ENCODE measurements around the gene GRPEL2. TPM values are rescaled to one million over a fixed set of nuclear protein-coding genes. Genes with fewer than 3 reads are reported as not detected.

GRPEL2 gene
- total and polyA plus RNA-seq, 2 of the 8 experiments (the other 6 are each of a cell fraction or from before 2014, with no cell fraction given): 11.2 to 52.2 TPM

DNA sequence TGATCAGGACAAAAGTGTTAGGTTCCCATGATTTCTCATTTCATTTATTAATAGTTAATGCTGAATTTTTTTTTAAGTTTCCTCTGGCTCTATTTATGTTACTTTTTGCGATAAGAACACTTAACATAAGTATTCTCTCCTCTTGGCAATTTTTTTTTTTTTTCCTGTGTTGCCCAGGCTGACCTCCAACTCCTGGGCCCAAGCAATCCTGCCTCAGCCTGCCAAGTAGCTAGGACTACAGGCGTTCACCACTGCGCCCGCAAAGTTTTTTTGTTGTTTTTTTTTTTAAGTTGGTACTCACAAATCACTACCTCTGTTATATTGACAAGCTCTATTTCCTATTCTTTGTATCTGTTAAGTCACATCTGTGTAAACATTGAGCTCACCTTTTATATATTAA, 6.9 kb downstream of the GRPEL2 start:
- DNase-seq (ENCODE audit: low read depth in 1 of 2, low spot score in 2 of 2): no peak
- Histone ChIP-seq H3K4me1 (replicated peaks in 1 of 4; ENCODE audit: control insufficient read depth in 3 of 4, insufficient read depth in 4 of 4, low read length in 3 of 4) (no peaks in the 10 kb centered on the region; a peak in 1 of 7 replicates), H2BK15ac (ENCODE audit: low read length) (no peak overlapping the region), H4K20me1 (replicated peaks in 1 of 2; ENCODE audit: control insufficient read depth in 1 of 2, insufficient read depth in 2 of 2, low read length in 2 of 2) (peaks cover 3 to 9% of the 10 kb centered on the region in 2 experiments), H3K56ac (replicated peaks; ENCODE audit: insufficient read length, low read depth, low read length) (no peak overlapping the region), H3K79me1 (ENCODE audit: low read depth, low read length) (no peaks in the 10 kb centered on the region; the same call in 1 of the 2 replicates), H2AFZ (ENCODE audit: low read length) (no peak overlapping the region), H3K4me2 (ENCODE audit: insufficient read depth in 1 of 2, low read depth in 2 of 2, low read length in 2 of 2) (no peak overlapping the region), H2BK12ac (ENCODE audit: low read depth, low read length) (no peak overlapping the region), H2BK5ac (ENCODE audit: low read depth, low read length) (no peak overlapping the region), H4K91ac (replicated peaks; ENCODE audit: insufficient read length, low read length) (no peak overlapping the region), H3K14ac (ENCODE audit: insufficient read length) (no peak overlapping the region), H3K27ac (ENCODE audit: low read depth, low read length) (no peak overlapping the region), H3K18ac (ENCODE audit: extremely low read depth, low read length) (no peak overlapping the region), H3K27me3 (replicated peaks in 1 of 4; ENCODE audit: control insufficient read depth in 3 of 4, extremely low read depth in 1 of 4, insufficient read depth in 3 of 4, low read length in 3 of 4) (no peaks in the 10 kb centered on the region; a peak in 1 of 7 replicates), H3K4me3 (ENCODE audit: extremely low read depth in 1 of 4, insufficient read depth in 2 of 4, low read depth in 3 of 4, low read length in 4 of 4) (no peak overlapping the region), H3K23ac (ENCODE audit: insufficient read length) (no peak overlapping the region), H3K36me3 (ENCODE audit: control insufficient read depth in 2 of 4, insufficient read depth in 4 of 4, low read length in 3 of 4) (peaks cover 28 to 82% (median 51%) of the 10 kb centered on the region in 4 experiments), H2BK120ac (replicated peaks; ENCODE audit: low read depth, low read length) (no peak overlapping the region), H2AK5ac (ENCODE audit: low read depth, low read length) (no peak overlapping the region), H3K9me3 (ENCODE audit: insufficient read depth in 2 of 2, low read depth in 1 of 2, low read length in 1 of 2) (no peaks in the 10 kb centered on the region), H3K9ac (replicated peaks in 1 of 4; ENCODE audit: extremely low read depth in 1 of 4, low read depth in 3 of 4, low read length in 3 of 4) (no peak overlapping the region), H4K8ac (ENCODE audit: extremely low read depth, insufficient read depth, low read length) (no peak overlapping the region), H3K4ac (replicated peaks; ENCODE audit: insufficient read length, low read depth, low read length) (no peak overlapping the region), H2BK20ac (ENCODE audit: low read length) (no peak overlapping the region), H4K5ac (ENCODE audit: insufficient read length, low read depth, low read length) (no peak overlapping the region), H3K23me2 (ENCODE audit: low read depth, low read length) (no peaks in the 10 kb centered on the region), H3K79me2 (ENCODE audit: control insufficient read depth in 1 of 2, insufficient read depth in 2 of 2, low read length in 2 of 2) (peaks cover 0 to 18% of the 10 kb centered on the region in 2 experiments; a peak in 2 of 4 replicates)
- CTCF ChIA-PET (ENCODE audit: partially characterized antibody): interaction anchor here (2.2 to 46.1 kb wide), 3 partner anchors 8 to 86 kb away, joined by 5 to 1310 read pairs (median 60); no protein-coding TSS in a partner anchor
- POLR2A ChIA-PET (ENCODE audit: partially characterized antibody): interaction anchor here (0.6 kb wide), 1 partner anchor 58 kb away, joined by 4 read pairs; no protein-coding TSS in a partner anchor
- 94% methylated on average over 4 of the region's 4 CpGs; no CpG with 5 or more reads in 1 of the 2 experiments for WGBS, 2 experiments (ENCODE audit: extremely low coverage in 1 of 2, insufficient coverage in 1 of 2, insufficient read length in 1 of 2, insufficient replicate concordance in 2 of 2, low coverage in 1 of 2, low lambda C conversion rate in 2 of 2, missing lambda C conversion rate in 1 of 2)
- no peak for FAIRE-seq
- TF ChIP-seq CBX5 (IDR thresholded peaks at IDR 0.05; ENCODE audit: low read depth, low read length): no peak
- TF ChIP-seq CEBPB (IDR thresholded peaks at IDR 0.05; ENCODE audit: low read depth, low read length): no peak
- TF ChIP-seq, protein P1, sequence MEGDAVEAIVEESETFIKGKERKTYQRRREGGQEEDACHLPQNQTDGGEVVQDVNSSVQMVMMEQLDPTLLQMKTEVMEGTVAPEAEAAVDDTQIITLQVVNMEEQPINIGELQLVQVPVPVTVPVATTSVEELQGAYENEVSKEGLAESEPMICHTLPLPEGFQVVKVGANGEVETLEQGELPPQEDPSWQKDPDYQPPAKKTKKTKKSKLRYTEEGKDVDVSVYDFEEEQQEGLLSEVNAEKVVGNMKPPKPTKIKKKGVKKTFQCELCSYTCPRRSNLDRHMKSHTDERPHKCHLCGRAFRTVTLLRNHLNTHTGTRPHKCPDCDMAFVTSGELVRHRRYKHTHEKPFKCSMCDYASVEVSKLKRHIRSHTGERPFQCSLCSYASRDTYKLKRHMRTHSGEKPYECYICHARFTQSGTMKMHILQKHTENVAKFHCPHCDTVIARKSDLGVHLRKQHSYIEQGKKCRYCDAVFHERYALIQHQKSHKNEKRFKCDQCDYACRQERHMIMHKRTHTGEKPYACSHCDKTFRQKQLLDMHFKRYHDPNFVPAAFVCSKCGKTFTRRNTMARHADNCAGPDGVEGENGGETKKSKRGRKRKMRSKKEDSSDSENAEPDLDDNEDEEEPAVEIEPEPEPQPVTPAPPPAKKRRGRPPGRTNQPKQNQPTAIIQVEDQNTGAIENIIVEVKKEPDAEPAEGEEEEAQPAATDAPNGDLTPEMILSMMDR (IDR thresholded peaks at IDR 0.05; ENCODE audit: control extremely low read depth in 1 of 3, insufficient read depth in 1 of 3, low read depth in 1 of 3, low read length in 3 of 3): no peak
- TF ChIP-seq JUN (IDR thresholded peaks at IDR 0.05; ENCODE audit: low read depth, low read length): no peak
- no peak for TF ChIP-seq SP4 (IDR thresholded peaks at IDR 0.05; ENCODE audit: low read length)
- no peak for TF ChIP-seq RAD21 (IDR thresholded peaks at IDR 0.05 in 1 of 2, conservative IDR thresholded peaks at IDR 0.05 in 1 of 2; ENCODE audit: low read depth in 2 of 2, low read length in 2 of 2)
- no peak for TF ChIP-seq SAP30 (IDR thresholded peaks at IDR 0.05; ENCODE audit: insufficient read depth, insufficient replicate concordance, low read length)
- no peak for TF ChIP-seq NRF1 (IDR thresholded peaks at IDR 0.05; ENCODE audit: low read depth, low read length)
- TF ChIP-seq ASH2L (IDR thresholded peaks at IDR 0.05; ENCODE audit: low read length): no peak
- no peak for TF ChIP-seq SIRT6 (IDR thresholded peaks at IDR 0.05; ENCODE audit: low read length)
- no peak for TF ChIP-seq TBP (IDR thresholded peaks at IDR 0.05; ENCODE audit: low read depth, low read length)
- no peak for TF ChIP-seq SIX5 (IDR thresholded peaks at IDR 0.05; ENCODE audit: low read depth, low read length)

Data from H1 (cell line).